Neuronal stem cell (in vitro differentiated cells): ENCODE results near the gene OR2K2.
A peak's percentile ranks its signal among the peaks of the same experiment; 100 is the strongest.
"Not testable (repeated sequence)": the region's sequence is repeated elsewhere in the genome, so short reads cannot be mapped to it uniquely, and the experiment has no call there.

Source experiments
- DNase-seq: peaks from one replicate; pipeline ENCODE4 v3.0.0-alpha.2; 2013; ENCODE audit warnings: low spot score
- H2AFZ ChIP-seq: one replicate; pipeline ENCODE4 v1.6.1; 2013; ENCODE audit warnings: mild to moderate bottlenecking, low read length, inconsistent platforms
- H2AK5ac ChIP-seq: 2 replicates; pipeline ENCODE4 v1.6.1; 2013; ENCODE audit warnings: low read depth, mild to moderate bottlenecking, inconsistent platforms, low read length, moderate library complexity, mixed read lengths
- H2BK120ac ChIP-seq: 2 replicates; pipeline ENCODE4 v1.6.1; 2013; ENCODE audit warnings: low read depth, mild to moderate bottlenecking, inconsistent platforms, low read length, moderate library complexity, mixed read lengths
- H2BK12ac ChIP-seq: one replicate; pipeline ENCODE4 v1.6.1; 2013; ENCODE audit warnings: low read length, inconsistent platforms
- H2BK15ac ChIP-seq: 2 replicates; pipeline ENCODE4 v1.6.1; 2013; ENCODE audit warnings: mild to moderate bottlenecking, low read length, inconsistent platforms, mixed read lengths
- H2BK5ac ChIP-seq: one replicate; pipeline ENCODE4 v1.6.1; 2013; ENCODE audit warnings: inconsistent platforms, mild to moderate bottlenecking, low read length, moderate library complexity
- H3K14ac ChIP-seq: one replicate; pipeline ENCODE4 v1.6.1; 2013; ENCODE audit warnings: low read length, inconsistent platforms
- H3K18ac ChIP-seq: 2 replicates; pipeline ENCODE4 v1.6.1; 2013; ENCODE audit warnings: low read length, inconsistent platforms
- H3K23ac ChIP-seq: 2 replicates; pipeline ENCODE4 v1.6.1; 2013; ENCODE audit warnings: low read depth, mild to moderate bottlenecking, mixed read lengths, low read length, inconsistent platforms; ENCODE audit not compliant: poor library complexity
- H3K27ac ChIP-seq: replicated peaks from 3 replicates; pipeline ENCODE4 v1.5.1; 2013; ENCODE audit warnings: low read length, inconsistent platforms
- H3K27me3 ChIP-seq, 3 experiments: 2 replicates each; pipeline ENCODE4 v1.6.1; 2013; ENCODE audit warnings: low read length in 3 of 3, mild to moderate bottlenecking in 2 of 3, inconsistent platforms in 1 of 3, low read depth in 1 of 3, mixed read lengths in 1 of 3, moderate library complexity in 1 of 3; ENCODE audit not compliant: control insufficient read depth in 3 of 3, insufficient read depth in 3 of 3
- H3K36me3 ChIP-seq, 2 donors: replicated peaks in 1 of 2; 2 replicates each; pipeline ENCODE4 v1.6.1; 2013; ENCODE audit warnings: low read length in 2 of 2; ENCODE audit not compliant: control insufficient read depth in 2 of 2, insufficient read depth in 2 of 2
- H3K4ac ChIP-seq: 2 replicates; pipeline ENCODE4 v1.6.1; 2013; ENCODE audit warnings: inconsistent platforms, mild to moderate bottlenecking, low read length, moderate library complexity
- H3K4me1 ChIP-seq, 2 donors: 1 replicate in 1 of 2; 2 replicates in 1 of 2; pipeline ENCODE4 v1.6.1; 2013; ENCODE audit warnings: low read length in 2 of 2, low read depth in 1 of 2; ENCODE audit not compliant: control insufficient read depth in 2 of 2, insufficient read depth in 1 of 2
- H3K4me2 ChIP-seq: one replicate; pipeline ENCODE4 v1.6.1; 2013; ENCODE audit warnings: mild to moderate bottlenecking, low read length, inconsistent platforms; ENCODE audit not compliant: insufficient read depth, poor library complexity, severe bottlenecking
- H3K4me3 ChIP-seq, 2 donors: 2 replicates each; pipeline ENCODE4 v1.5.1; 2013; ENCODE audit warnings: low read length in 2 of 2, mild to moderate bottlenecking in 2 of 2, inconsistent platforms in 1 of 2, moderate library complexity in 1 of 2
- H3K79me1 ChIP-seq: one replicate; pipeline ENCODE4 v1.6.1; 2013; ENCODE audit warnings: low read depth, mild to moderate bottlenecking, inconsistent platforms, low read length, moderate library complexity
- H3K9ac ChIP-seq: one replicate; pipeline ENCODE4 v1.6.1; 2013; ENCODE audit warnings: mild to moderate bottlenecking, low read depth, low read length, inconsistent platforms; ENCODE audit not compliant: poor library complexity
- H3K9me3 ChIP-seq, 2 donors: replicated peaks in 1 of 2; 2 replicates each; pipeline versions ENCODE3 to v1.6.1; 2013; ENCODE audit warnings: low read length in 2 of 2, mild to moderate bottlenecking in 2 of 2, inconsistent platforms in 1 of 2, low read depth in 1 of 2, mixed read lengths in 1 of 2, moderate library complexity in 1 of 2; ENCODE audit not compliant: control insufficient read depth in 2 of 2, insufficient read depth in 1 of 2
- H4K8ac ChIP-seq: one replicate; pipeline ENCODE4 v1.6.1; 2013; ENCODE audit warnings: low read depth, mild to moderate bottlenecking, inconsistent platforms, low read length, moderate library complexity
- H4K91ac ChIP-seq: one replicate; pipeline ENCODE4 v1.6.1; 2013; ENCODE audit warnings: low read length, low read depth, mild to moderate bottlenecking, inconsistent platforms; ENCODE audit not compliant: poor library complexity
- WGBS, 2 donors: extraction: QIAGEN DNeasy Blood & Tissue Kit; methylation state at CpG; one replicate each; pipeline ENCODE4 v1.1.7; 2013; ENCODE audit warnings: missing lambda C conversion rate in 2 of 2, mixed read lengths in 1 of 2; ENCODE audit not compliant: insufficient read length in 2 of 2, insufficient replicate concordance in 1 of 2; ENCODE audit errors: extremely low coverage in 2 of 2; 5-methylcytosine and 5-hydroxymethylcytosine counted together

The OR2K2 gene

DNA sequence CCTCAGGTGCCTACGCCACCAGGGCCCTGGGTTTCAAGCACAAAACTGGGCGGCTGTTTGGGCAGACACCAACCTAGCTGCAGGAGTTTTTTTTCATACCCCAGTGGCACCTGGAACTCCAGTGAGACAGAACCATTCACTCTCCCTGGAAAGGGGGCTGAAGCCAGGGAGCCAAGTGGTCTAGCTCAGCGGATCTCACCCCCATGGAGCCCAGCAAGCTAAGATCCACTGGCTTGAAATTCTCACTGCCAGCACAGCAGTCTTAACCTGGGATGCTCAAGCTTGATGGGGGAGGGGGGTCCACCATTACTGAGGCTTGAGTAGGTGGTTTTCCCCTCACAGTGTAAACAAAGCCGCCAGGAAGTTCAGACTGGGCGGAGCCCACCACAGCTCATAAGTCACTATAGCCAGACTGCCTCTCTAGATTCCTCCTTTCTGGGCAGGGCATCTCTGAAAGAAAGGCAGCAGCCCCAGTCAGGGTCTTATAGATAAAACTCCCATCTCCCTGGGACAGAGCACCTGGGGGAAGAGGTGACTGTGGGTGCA, 4.4 kb upstream of the OR2K2 start:
- not testable (repeated sequence) for H3K9me3 ChIP-seq, H2AK5ac ChIP-seq, H3K27ac ChIP-seq, H3K4me3 ChIP-seq, H4K91ac ChIP-seq, H2BK120ac ChIP-seq, H3K4me2 ChIP-seq, H4K8ac ChIP-seq, H2BK12ac ChIP-seq, H3K36me3 ChIP-seq, H3K14ac ChIP-seq, DNase-seq, H3K4me1 ChIP-seq, H3K4ac ChIP-seq, H3K18ac ChIP-seq, H3K79me1 ChIP-seq, H2BK5ac ChIP-seq, H3K9ac ChIP-seq, H3K27me3 ChIP-seq, H2BK15ac ChIP-seq, H3K23ac ChIP-seq
- no CpG with 5 or more reads among the region's 5 CpGs for WGBS, 2 donors
- H2AFZ ChIP-seq = peak overlapping the region; percentile 35

DNA sequence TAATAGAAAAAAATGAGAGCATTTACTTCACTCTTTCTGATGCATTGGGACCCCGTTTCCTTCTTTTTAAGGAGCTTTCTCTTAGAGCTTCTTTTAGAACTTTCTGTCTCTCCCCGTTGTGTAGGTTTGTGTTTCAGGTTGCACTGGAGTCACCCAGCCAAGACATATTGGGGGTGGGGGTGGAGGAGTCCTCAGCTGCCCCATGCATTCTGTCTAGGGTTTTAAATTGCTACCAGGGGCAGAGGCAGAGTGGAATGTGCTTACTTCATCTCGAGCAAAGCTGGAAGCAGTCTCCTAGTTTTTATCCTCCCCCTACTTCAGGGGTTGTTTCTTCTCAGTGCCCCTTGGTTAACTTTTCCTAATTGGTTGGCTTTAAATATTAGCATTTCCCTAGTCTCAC, 9.4 kb downstream of the OR2K2 start:
- Histone ChIP-seq H3K27ac (no peak overlapping the region), H3K9ac (no peak overlapping the region), H2AK5ac (no peak overlapping the region), H2BK12ac (no peak overlapping the region), H3K9me3 (no peaks in the 10 kb centered on the region), H3K4ac (no peak overlapping the region), H3K18ac (no peak overlapping the region), H3K27me3 (no peaks in the 10 kb centered on the region), H3K23ac (no peak overlapping the region), H3K79me1 (no peaks in the 10 kb centered on the region), H3K14ac (no peak overlapping the region), H2AFZ (peak overlapping the region; percentile 17), H2BK120ac (no peak overlapping the region), H2BK15ac (no peak overlapping the region), H2BK5ac (no peak overlapping the region), H3K4me2 (no peak overlapping the region), H3K36me3 (no peaks in the 10 kb centered on the region), H4K91ac (no peak overlapping the region), H3K4me1 (no peaks in the 10 kb centered on the region), H4K8ac (no peak overlapping the region), H3K4me3 (no peak overlapping the region)
- no CpG with 5 or more reads among the region's 3 CpGs for WGBS, 2 donors
- no peak for DNase-seq

DNA sequence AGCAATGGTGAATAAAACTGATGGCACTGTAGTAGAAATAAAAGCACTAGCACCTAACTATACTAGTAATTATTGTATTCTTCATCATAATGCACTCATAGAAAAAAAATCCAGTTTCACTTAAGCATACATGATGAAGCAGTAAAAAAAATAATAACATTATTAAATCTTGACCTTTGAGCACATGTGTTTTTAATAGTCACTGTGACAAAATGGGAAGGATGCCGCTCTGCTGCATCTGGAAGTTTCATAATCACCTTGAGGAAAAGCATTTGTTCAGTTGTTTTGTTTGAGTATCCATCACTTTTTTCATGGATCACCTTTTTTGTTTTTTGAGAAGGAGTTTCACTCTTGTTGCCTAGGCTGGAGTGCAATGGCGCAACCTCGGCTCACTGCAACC, 13.2 kb downstream of the OR2K2 start:
- no CpG with 5 or more reads among the region's 3 CpGs for WGBS, 2 donors
- H3K4me1 ChIP-seq = no peaks in the 10 kb centered on the region
- no peak for DNase-seq
- H2BK120ac ChIP-seq = no peak overlapping the region
- no peak overlapping the region for H4K91ac ChIP-seq
- no peaks in the 10 kb centered on the region for H3K79me1 ChIP-seq
- no peak overlapping the region for H3K14ac ChIP-seq
- H3K9ac ChIP-seq = no peak overlapping the region
- H2BK15ac ChIP-seq = no peak overlapping the region
- no peak overlapping the region for H2AFZ ChIP-seq
- H3K27ac ChIP-seq = no peak overlapping the region
- H2BK12ac ChIP-seq = no peak overlapping the region
- H3K36me3 ChIP-seq = no peaks in the 10 kb centered on the region
- no peak overlapping the region for H3K4ac ChIP-seq
- H2BK5ac ChIP-seq = no peak overlapping the region
- H3K18ac ChIP-seq = no peak overlapping the region
- no peak overlapping the region for H4K8ac ChIP-seq
- no peaks in the 10 kb centered on the region for H3K9me3 ChIP-seq
- no peak overlapping the region for H2AK5ac ChIP-seq
- no peak overlapping the region for H3K4me3 ChIP-seq
- H3K27me3 ChIP-seq = no peaks in the 10 kb centered on the region
- no peak overlapping the region for H3K23ac ChIP-seq
- no peak overlapping the region for H3K4me2 ChIP-seq

DNA sequence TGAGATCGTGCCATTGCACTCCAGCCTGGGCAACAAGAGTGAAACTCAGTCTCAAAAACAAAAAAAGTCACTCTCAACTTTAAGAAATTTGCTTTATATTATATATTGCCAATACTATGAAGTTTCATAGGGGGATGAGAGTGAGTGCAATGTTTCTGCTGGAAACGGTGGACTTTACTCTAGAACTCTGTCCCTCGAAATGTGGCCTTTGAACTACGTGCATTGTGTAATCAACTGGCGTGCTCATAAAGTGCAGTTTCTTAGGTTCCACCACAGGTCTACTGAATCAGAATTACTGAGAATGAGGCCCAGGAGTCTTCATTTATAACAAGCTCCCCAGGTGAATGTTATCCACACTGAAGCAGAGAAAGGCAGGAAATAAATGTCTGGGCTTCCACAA, 24.1 kb downstream of the OR2K2 start:
- Histone ChIP-seq H3K4me3 (no peak overlapping the region), H3K18ac (no peak overlapping the region), H2BK12ac (no peak overlapping the region), H3K79me1 (no peaks in the 10 kb centered on the region), H3K4ac (no peak overlapping the region), H3K9me3 (no peaks in the 10 kb centered on the region), H2AFZ (no peak overlapping the region), H3K4me1 (no peaks in the 10 kb centered on the region), H2AK5ac (no peak overlapping the region), H3K27ac (no peak overlapping the region), H3K14ac (no peak overlapping the region), H4K91ac (no peak overlapping the region), H3K23ac (no peak overlapping the region), H3K36me3 (no peaks in the 10 kb centered on the region), H4K8ac (no peak overlapping the region), H3K9ac (no peak overlapping the region), H2BK5ac (no peak overlapping the region), H2BK120ac (no peak overlapping the region), H3K27me3 (no peaks in the 10 kb centered on the region), H2BK15ac (no peak overlapping the region), H3K4me2 (no peak overlapping the region)
- DNase-seq = no peak
- WGBS, 2 donors = no CpG with 5 or more reads among the region's 5 CpGs
